ENCODE data around the gene BIK.
"Not testable (repeated sequence)": the region's sequence is repeated elsewhere in the genome, so short reads cannot be mapped to it uniquely, and the experiment has no call there.

Gene BIK

GRCh38 chr22:43104056-43104625 is 6.4 kb upstream of the BIK start:
- peak; percentile 91 for DNase-seq (ENCODE audit: low read depth, low spot score)

- not testable (repeated sequence) for DNase-seq (ENCODE audit: low read depth, low spot score)
These were observed 5.6 kb upstream of the BIK start for GRCh38 chr22:43104950-43105349.

- DNase-seq (ENCODE audit: low read depth, low spot score), result no peak
These were observed 4.2 kb upstream of the BIK start for GRCh38 chr22:43106302-43106701.

GRCh38 chr22:43109511-43109910 is 1.0 kb upstream of the BIK start:
- no peak for DNase-seq (ENCODE audit: low read depth, low spot score)

- DNase-seq (ENCODE audit: low read depth, low spot score), result peak; percentile 52
These were observed 568 bp upstream of the BIK start for GRCh38 chr22:43109921-43110443.

DNA sequence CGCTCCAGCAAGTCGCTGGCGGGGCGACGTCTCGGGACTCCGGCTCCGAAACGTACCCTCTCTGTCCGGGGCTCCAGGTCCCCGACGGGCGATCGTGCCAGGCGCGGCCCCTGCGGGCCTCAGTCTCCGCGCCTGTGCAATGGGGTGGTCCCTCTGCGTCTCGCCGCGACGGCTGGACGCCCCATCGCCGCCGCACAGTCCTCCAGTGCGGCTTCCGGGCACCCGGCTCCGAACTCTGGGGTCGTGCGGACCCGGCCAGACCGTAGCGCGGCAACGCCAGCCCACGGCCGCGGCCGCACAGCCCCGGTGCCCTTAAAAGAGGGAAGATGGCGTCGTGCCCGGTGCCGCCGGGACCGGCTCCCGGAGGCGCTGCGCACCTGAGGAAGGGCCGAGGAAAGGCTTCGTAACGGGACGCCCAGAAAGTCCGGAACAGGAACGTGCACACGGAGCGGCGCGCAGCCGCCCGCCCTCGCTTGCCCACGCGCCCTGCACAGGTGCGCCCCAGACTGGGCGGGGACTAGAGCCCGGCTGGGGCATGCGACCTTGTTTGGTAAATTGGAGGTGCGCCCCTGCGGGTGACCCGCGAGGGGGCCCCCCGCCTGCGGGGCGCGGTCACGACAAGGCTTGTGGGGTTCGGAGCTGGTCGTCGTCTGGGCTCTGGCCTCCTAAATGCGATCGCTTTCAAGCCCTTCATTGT is 525 bp downstream of the BIK start:
- DNase-seq (ENCODE audit: low read depth, low spot score), result peak; percentile 49

DNA sequence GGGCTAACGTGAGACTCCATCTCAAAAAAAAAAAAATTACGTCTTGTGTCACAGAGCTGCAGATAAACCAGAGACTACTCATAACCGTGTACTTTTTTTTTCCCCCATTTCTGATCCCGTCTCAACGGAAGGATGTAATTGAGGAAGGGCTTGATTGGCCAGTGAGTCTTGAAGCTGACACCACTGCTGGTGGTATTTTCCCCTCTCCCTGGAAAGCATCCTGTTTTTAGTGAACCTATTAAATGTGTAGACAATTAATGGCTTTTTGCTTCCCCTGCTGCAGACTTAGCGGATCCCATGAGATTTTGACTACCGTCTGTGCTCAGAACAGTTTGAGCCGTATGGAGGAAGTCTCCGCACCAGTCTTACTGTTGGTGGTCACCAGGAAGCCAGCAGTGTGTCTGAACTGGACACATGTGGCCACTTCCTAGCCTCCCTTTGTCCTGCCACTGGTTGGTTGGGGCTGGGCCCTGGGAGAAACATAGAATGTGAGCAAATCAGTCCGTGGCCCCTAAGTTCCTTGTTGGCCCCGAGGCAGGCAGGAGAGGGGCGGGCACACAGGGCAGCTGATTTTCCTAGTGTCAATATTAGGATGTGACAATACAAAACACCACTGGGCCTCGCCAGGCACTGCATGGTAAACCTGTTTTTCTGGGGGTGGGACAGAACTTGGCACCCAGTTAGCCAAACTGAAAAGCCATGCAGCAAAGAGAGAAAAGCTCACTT is 3.1 kb downstream of the BIK start:
- DNase-seq (ENCODE audit: low read depth, low spot score), result no peak

DNA sequence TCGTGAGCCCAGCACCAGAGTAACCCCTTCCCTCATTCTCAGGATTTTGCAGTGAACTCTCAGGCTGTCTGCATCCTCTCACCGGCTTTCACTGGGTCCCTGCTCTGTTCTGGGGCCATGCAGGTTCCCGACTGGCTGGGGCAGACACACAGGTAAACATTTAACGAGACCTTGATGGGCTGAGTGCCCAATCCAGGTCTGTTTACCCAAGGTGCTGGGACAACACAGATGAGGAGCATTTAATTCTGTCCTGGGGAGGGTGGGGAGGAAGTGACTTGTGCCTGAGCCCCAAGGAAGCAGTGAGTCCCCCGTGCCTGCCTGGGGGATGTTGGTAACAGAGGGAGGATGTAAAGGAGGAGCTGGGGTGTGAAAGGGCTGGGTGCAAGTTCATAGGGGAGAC is 4.4 kb downstream of the BIK start:
- no peak for DNase-seq (ENCODE audit: low read depth, low spot score)

DNA sequence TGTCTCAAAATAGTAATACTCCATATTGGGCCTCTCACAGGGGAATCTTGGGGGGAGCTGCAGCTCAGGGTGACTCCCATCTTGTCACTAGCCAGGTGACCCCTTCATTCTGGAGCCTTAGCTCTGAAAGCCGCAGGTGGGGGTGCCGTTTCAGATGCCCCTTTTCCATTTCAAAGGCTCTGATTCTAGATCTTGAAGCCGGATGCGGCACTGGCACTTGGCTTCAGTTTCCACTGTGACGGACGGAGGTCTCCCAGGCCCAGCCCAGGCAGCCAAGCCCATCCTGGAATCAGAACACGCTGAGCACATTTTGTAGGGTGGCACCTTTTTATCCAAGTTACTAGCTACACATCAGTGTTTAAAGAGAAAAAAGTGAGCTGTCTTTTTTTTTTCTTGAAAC is 6.4 kb downstream of the BIK start:
- DNase-seq (ENCODE audit: low read depth, low spot score), result no peak

- DNase-seq (ENCODE audit: low read depth, low spot score), result no peak
These were observed 7.7 kb downstream of the BIK start for GRCh38 chr22:43118024-43118849.

GRCh38 chr22:43118953-43119458 is 8.5 kb downstream of the BIK start:
- DNase-seq (ENCODE audit: low read depth, low spot score), result no peak

- DNase-seq (ENCODE audit: low read depth, low spot score), result peak; percentile 46
These were observed 16.1 kb downstream of the BIK start for GRCh38 chr22:43126501-43127165.

GRCh38 chr22:43127166-43127908 is 16.8 kb downstream of the BIK start:
- DNase-seq (ENCODE audit: low read depth, low spot score), result no peak

GRCh38 chr22:43128116-43128515 is 17.6 kb downstream of the BIK start:
- no peak for DNase-seq (ENCODE audit: low read depth, low spot score)

DNA sequence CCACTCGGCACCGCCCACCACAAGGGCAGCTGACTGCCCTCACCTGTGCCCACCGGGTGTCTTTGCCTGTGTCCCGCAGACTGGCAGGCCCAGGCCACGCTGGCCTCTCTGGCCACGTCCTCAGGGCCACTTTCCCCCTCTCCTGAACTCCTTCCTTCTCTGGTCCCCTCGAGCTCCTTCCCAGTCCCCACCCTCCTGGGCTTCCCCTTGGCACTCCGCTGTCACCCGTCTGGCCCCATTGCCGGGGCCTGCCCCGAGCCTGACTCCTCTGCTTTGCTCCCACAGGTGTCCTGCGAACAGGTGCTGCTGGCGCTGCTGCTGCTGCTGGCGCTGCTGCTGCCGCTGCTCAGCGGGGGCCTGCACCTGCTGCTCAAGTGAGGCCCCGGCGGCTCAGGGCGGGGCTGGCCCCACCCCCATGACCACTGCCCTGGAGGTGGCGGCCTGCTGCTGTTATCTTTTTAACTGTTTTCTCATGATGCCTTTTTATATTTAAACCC is 18.4 kb downstream of the BIK start:
- DNase-seq (ENCODE audit: low read depth, low spot score), result no peak

- no peak for DNase-seq (ENCODE audit: low read depth, low spot score)
These were observed 19.2 kb downstream of the BIK start for GRCh38 chr22:43129426-43130425.

GRCh38 chr22:43131773-43132501 is 21.4 kb downstream of the BIK start:
- no peak for DNase-seq (ENCODE audit: low read depth, low spot score)

- DNase-seq (ENCODE audit: low read depth, low spot score), result no peak
These were observed 22.9 kb downstream of the BIK start for GRCh38 chr22:43133401-43133800.
